ENCODE measurements around the gene ZNF862. TPM values are rescaled to one million over a fixed set of nuclear protein-coding genes. Genes with fewer than 3 reads are reported as not detected.

Gene ZNF862
- polyA plus RNA-seq, 12 donors: 7.4 to 24.0 (median 10.6) TPM; not detected in 1

- DNase-seq: no peak
These were observed 28.1 kb downstream of the ZNF862 start for GRCh38 chr7:149866139-149866778.

GRCh38 chr7:149866779-149867447 lies 28.7 kb downstream of the ZNF862 start:
- no peak for DNase-seq

- DNase-seq: no peak
These were observed 29.8 kb downstream of the ZNF862 start for GRCh38 chr7:149867762-149868622.

GRCh38 chr7:149868623-149869290 lies 30.6 kb downstream of the ZNF862 start:
- no peak for DNase-seq

GRCh38 chr7:149869291-149869650 lies 31.1 kb downstream of the ZNF862 start:
- no peak for DNase-seq

- DNase-seq: no peak
These were observed 31.7 kb downstream of the ZNF862 start for GRCh38 chr7:149869867-149870266.

GRCh38 chr7:149870274-149870673 lies 32.1 kb downstream of the ZNF862 start:
- no peak for DNase-seq

GRCh38 chr7:149870701-149871483 lies 32.7 kb downstream of the ZNF862 start:
- no peak for DNase-seq

GRCh38 chr7:149871576-149871975 lies 33.4 kb downstream of the ZNF862 start:
- no peak for DNase-seq

GRCh38 chr7:149872419-149873073 lies 34.4 kb downstream of the ZNF862 start:
- DNase-seq: peak; percentile 79

GRCh38 chr7:149873074-149873969 lies 35.1 kb downstream of the ZNF862 start, which contains the start of gene ATP6V0E2:
ATP6V0E2 (plus strand) TSS chr7:149873969; CDS start chr7:149874066, 97 bp downstream.
- DNase-seq: peak; percentile 93

- no peak for DNase-seq
These were observed 35.9 kb downstream of the ZNF862 start for GRCh38 chr7:149873970-149874643.

GRCh38 chr7:149874644-149875028 lies 36.5 kb downstream of the ZNF862 start:
- DNase-seq: no peak

GRCh38 chr7:149875396-149875795 lies 37.2 kb downstream of the ZNF862 start:
- no peak for DNase-seq

GRCh38 chr7:149877890-149878522 lies 39.8 kb downstream of the ZNF862 start:
- no peak for DNase-seq

- DNase-seq: no peak
These were observed 40.3 kb downstream of the ZNF862 start for GRCh38 chr7:149878523-149878921.

GRCh38 chr7:149879271-149879743 lies 41.1 kb downstream of the ZNF862 start:
- no peak for DNase-seq

All from muscle of arm (tissue), 12 donors.